ENCODE measurements around the gene FAF2. TPM values are rescaled to one million over a fixed set of nuclear protein-coding genes. Genes with fewer than 3 reads are reported as not detected.

Gene FAF2
- total and polyA plus RNA-seq, 10 of the 15 experiments (the other 5 are each of a cell fraction or from before 2014, with no cell fraction given): 19.0 to 45.1 (median 35.6) TPM

DNA sequence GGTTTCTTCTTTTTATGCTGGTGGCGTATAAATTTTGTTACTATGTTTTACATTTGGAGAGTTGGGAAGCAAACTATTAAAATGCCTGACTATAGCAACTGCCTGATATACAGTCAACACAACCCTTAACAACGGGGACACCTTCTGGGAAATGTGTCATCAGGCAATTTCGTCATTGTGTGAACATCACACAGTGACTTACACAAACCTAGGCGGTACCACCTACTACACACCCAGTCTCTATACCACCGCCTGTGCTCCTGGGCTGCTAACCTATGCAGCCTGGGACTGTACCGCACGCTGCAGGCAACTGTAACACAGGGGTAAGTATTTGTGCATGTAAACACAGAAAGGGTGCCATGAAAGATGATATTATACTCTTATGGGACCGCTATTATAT, 99.6 kb downstream of the FAF2 start:
- TF ChIP-seq IKZF1 (conservative IDR thresholded peaks at IDR 0.05) (no peak), IRF4 (IDR thresholded peaks at IDR 0.05; ENCODE audit: low read depth, low read length) (no peak), RAD21 (IDR thresholded peaks at IDR 0.05; ENCODE audit: insufficient read depth, low read depth, low read length) (no peak), WRNIP1 (IDR thresholded peaks at IDR 0.05; ENCODE audit: borderline replicate concordance, low read depth, low read length) (no peak), EED (IDR thresholded peaks at IDR 0.05; ENCODE audit: low read depth) (no peak)
- TF ChIP-seq, protein P1, sequence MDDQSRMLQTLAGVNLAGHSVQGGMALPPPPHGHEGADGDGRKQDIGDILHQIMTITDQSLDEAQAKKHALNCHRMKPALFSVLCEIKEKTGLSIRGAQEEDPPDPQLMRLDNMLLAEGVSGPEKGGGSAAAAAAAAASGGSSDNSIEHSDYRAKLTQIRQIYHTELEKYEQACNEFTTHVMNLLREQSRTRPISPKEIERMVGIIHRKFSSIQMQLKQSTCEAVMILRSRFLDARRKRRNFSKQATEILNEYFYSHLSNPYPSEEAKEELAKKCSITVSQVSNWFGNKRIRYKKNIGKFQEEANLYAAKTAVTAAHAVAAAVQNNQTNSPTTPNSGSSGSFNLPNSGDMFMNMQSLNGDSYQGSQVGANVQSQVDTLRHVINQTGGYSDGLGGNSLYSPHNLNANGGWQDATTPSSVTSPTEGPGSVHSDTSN (IDR thresholded peaks at IDR 0.05; ENCODE audit: insufficient replicate concordance, low read depth, low read length): no peak
- CTCF ChIA-PET: interaction anchor here (1.2 kb wide), 1 partner anchor 113 kb away, joined by 3 read pairs; no protein-coding TSS in a partner anchor
- 82% methylated on average over 8 of the region's 8 CpGs for WGBS (ENCODE audit: insufficient coverage, insufficient replicate concordance, low lambda C conversion rate, missing lambda C conversion rate)
- intact Hi-C loops (cut with micrococcal nuclease; ENCODE audit: unreplicated experiment): no loop called here
- no peak overlapping the region for H2AFZ ChIP-seq (ENCODE audit: control insufficient read depth, low read depth, low read length)
- no peaks in the 10 kb centered on the region for H3K9me3 ChIP-seq (replicated peaks; ENCODE audit: control insufficient read depth, insufficient read depth, low read length)
- BruUV-seq (replicated peaks): no TSS peak
- H3K4me1 ChIP-seq (ENCODE audit: control insufficient read depth, insufficient read depth, low read length): peaks cover 6% of the 10 kb centered on the region; the same call in 1 of the 2 replicates
- H3K36me3 ChIP-seq (ENCODE audit: control insufficient read depth in 2 of 2, insufficient read depth in 2 of 2, low read length in 1 of 2): no peaks in the 10 kb centered on the region
- no peaks in the 10 kb centered on the region for H4K20me1 ChIP-seq (ENCODE audit: control insufficient read depth, insufficient read depth)
- no peak for DNase-seq (ENCODE audit: low read depth, low spot score)
- H3K79me2 ChIP-seq (ENCODE audit: control insufficient read depth, insufficient read depth, low read length): 0 out of 2 replicates have a peak, but pooled peaks cover 1% of the 10 kb centered on the region
- in situ Hi-C loops (cut with MboI): no loop called here
- peaks cover 0 to 2% of the 10 kb centered on the region in 2 experiments; a peak in 1 of 4 replicates for H3K27me3 ChIP-seq (replicated peaks in 1 of 2; ENCODE audit: control insufficient read depth in 2 of 2, insufficient read depth in 2 of 2, low read length in 1 of 2)
- ATAC-seq: no peak
- RAD21 ChIA-PET (ENCODE audit: unreplicated experiment): interaction anchor here (1.1 kb wide), 1 partner anchor 10 kb away, joined by 5 read pairs; the partner anchor contains the start of gene RNF44
- FAIRE-seq: no peak
- H3K4me2 ChIP-seq (ENCODE audit: control insufficient read depth, insufficient read depth): no peak overlapping the region
- no peak overlapping the region for H3K27ac ChIP-seq (ENCODE audit: control insufficient read depth, insufficient read depth)
- H3K9ac ChIP-seq (ENCODE audit: control insufficient read depth, insufficient read depth, low read length): no peak overlapping the region
- SMC1A ChIA-PET (ENCODE audit: uncharacterized antibody, unreplicated experiment): no interaction called here
- no peak overlapping the region for H3K4me3 ChIP-seq
- POLR2A ChIA-PET: interaction anchor here (1.5 kb wide), 1 partner anchor 12 kb away, joined by 5 read pairs; no protein-coding TSS in a partner anchor

DNA sequence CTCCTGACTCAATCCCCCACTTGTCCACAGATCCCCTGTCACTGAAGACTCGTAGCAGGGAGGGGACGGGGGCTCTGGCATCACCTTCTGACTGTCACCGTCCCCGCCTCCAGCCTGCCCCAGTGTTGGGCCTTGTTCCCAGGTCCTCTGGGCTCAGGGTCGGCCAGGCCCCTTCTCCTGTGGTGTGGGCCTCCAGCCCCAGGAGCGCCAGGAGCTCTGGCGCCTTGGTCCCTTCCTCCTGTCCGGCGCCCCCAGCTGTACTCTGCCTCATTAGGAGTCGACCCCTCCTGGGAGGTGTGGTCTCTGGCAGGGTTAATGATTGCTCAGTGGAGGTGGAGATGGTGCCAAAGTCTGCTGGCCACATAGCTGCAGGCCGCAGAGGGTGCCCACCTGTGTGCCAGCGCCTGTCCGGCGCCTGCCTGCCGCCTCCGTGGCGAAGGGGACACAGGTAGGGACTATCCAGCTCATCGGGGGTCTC, 100.8 kb downstream of the FAF2 start, which contains the start of gene CDHR2:
Gene CDHR2, plus strand, starts transcription at position 376 of the 478 bp plus-strand sequence. CDS start 16,011 bp downstream, outside the sequence.
- ChIA-PET CTCF (interaction anchor here (1.1 kb wide), 1 partner anchor 112 kb away, joined by 4 read pairs; no protein-coding TSS in a partner anchor), POLR2A (no interaction called here), RAD21 (ENCODE audit: unreplicated experiment) (no interaction called here), SMC1A (ENCODE audit: uncharacterized antibody, unreplicated experiment) (no interaction called here)
- ATAC-seq (no peak), DNase-seq (ENCODE audit: low read depth, low spot score) (no peak), FAIRE-seq (no peak)
- H3K4me2 ChIP-seq (ENCODE audit: control insufficient read depth, insufficient read depth): no peak within 1 kb of the TSS
- H3K27ac ChIP-seq (ENCODE audit: control insufficient read depth, insufficient read depth): no peak within 1 kb of the TSS
- H3K4me1 ChIP-seq (ENCODE audit: control insufficient read depth, insufficient read depth, low read length): peaks cover 6% of the 10 kb centered on the region; the same call in 1 of the 2 replicates
- H3K9me3 ChIP-seq (replicated peaks; ENCODE audit: control insufficient read depth, insufficient read depth, low read length): no peaks in the 10 kb centered on the region
- H3K4me3 ChIP-seq: no peak within 1 kb of the TSS
- no peaks in the 10 kb centered on the region for H4K20me1 ChIP-seq (ENCODE audit: control insufficient read depth, insufficient read depth)
- peaks cover 0 to 2% of the 10 kb centered on the region in 2 experiments; a peak in 2 of 4 replicates for H3K27me3 ChIP-seq (replicated peaks in 1 of 2; ENCODE audit: control insufficient read depth in 2 of 2, insufficient read depth in 2 of 2, low read length in 1 of 2)
- in situ Hi-C loops (cut with MboI): no loop called here
- H3K79me2 ChIP-seq (ENCODE audit: control insufficient read depth, insufficient read depth, low read length): no peaks in the 10 kb centered on the region
- H3K9ac ChIP-seq (ENCODE audit: control insufficient read depth, insufficient read depth, low read length): no peak within 1 kb of the TSS
- BruUV-seq (replicated peaks): no TSS peak
- intact Hi-C loops (cut with micrococcal nuclease; ENCODE audit: unreplicated experiment): no loop called here
- no peaks in the 10 kb centered on the region for H3K36me3 ChIP-seq (ENCODE audit: control insufficient read depth in 2 of 2, insufficient read depth in 2 of 2, low read length in 1 of 2)
- WGBS (ENCODE audit: insufficient coverage, insufficient replicate concordance, low lambda C conversion rate, missing lambda C conversion rate): 73% methylated on average over 18 of the region's 18 CpGs
- no peak within 1 kb of the TSS for H2AFZ ChIP-seq (ENCODE audit: control insufficient read depth, low read depth, low read length)
- TF ChIP-seq LARP7 (IDR thresholded peaks at IDR 0.05) (no peak), JUND (IDR thresholded peaks at IDR 0.05; ENCODE audit: low read depth, low read length) (no peak), PAX8 (IDR thresholded peaks at IDR 0.05) (no peak)
- TF ChIP-seq, protein P2, sequence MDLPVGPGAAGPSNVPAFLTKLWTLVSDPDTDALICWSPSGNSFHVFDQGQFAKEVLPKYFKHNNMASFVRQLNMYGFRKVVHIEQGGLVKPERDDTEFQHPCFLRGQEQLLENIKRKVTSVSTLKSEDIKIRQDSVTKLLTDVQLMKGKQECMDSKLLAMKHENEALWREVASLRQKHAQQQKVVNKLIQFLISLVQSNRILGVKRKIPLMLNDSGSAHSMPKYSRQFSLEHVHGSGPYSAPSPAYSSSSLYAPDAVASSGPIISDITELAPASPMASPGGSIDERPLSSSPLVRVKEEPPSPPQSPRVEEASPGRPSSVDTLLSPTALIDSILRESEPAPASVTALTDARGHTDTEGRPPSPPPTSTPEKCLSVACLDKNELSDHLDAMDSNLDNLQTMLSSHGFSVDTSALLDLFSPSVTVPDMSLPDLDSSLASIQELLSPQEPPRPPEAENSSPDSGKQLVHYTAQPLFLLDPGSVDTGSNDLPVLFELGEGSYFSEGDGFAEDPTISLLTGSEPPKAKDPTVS (IDR thresholded peaks at IDR 0.05; ENCODE audit: low read depth, low read length): no peak
- TF ChIP-seq, protein P3, sequence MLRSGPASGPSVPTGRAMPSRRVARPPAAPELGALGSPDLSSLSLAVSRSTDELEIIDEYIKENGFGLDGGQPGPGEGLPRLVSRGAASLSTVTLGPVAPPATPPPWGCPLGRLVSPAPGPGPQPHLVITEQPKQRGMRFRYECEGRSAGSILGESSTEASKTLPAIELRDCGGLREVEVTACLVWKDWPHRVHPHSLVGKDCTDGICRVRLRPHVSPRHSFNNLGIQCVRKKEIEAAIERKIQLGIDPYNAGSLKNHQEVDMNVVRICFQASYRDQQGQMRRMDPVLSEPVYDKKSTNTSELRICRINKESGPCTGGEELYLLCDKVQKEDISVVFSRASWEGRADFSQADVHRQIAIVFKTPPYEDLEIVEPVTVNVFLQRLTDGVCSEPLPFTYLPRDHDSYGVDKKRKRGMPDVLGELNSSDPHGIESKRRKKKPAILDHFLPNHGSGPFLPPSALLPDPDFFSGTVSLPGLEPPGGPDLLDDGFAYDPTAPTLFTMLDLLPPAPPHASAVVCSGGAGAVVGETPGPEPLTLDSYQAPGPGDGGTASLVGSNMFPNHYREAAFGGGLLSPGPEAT (IDR thresholded peaks at IDR 0.05; ENCODE audit: low read depth): no peak

Measured in GM12878 (cell line).